Fibroblast of the aortic adventitia (primary cell): ENCODE measurements around the gene CASP6. TPM values are rescaled to one million over a fixed set of nuclear protein-coding genes. Genes with fewer than 3 reads are reported as not detected.
"Not testable (repeated sequence)": the region's sequence is repeated elsewhere in the genome, so short reads cannot be mapped to it uniquely, and the experiment has no call there.

Source experiments
- DNase-seq: peaks from one replicate; pipeline ENCODE4 v3.0.0-alpha.2; 2010; ENCODE audit warnings: low read depth
- H3K4me3 ChIP-seq: 2 replicates; pipeline ENCODE4 v1.5.1; 2011; ENCODE audit warnings: low read depth, mild to moderate bottlenecking, control low read depth, low read length, moderate library complexity
- CTCF ChIP-seq: IDR thresholded peaks from 2 replicates; pipeline ENCODE4 v1.5.1; 2011; ENCODE audit warnings: mild to moderate bottlenecking, low read length, control low read depth, inconsistent platforms; ENCODE audit not compliant: insufficient read depth
- total RNA-seq: library from RNA; depleted of rRNA; stranded (reverse); fragments of >200 nt; gene quantifications from 2 replicates; pipeline ENCODE4 v1.2.3, GENCODE V29; 2012; ENCODE audit warnings: low replicate concordance

CASP6 gene
- total RNA-seq, 1 donor, result 20.4 TPM

DNA sequence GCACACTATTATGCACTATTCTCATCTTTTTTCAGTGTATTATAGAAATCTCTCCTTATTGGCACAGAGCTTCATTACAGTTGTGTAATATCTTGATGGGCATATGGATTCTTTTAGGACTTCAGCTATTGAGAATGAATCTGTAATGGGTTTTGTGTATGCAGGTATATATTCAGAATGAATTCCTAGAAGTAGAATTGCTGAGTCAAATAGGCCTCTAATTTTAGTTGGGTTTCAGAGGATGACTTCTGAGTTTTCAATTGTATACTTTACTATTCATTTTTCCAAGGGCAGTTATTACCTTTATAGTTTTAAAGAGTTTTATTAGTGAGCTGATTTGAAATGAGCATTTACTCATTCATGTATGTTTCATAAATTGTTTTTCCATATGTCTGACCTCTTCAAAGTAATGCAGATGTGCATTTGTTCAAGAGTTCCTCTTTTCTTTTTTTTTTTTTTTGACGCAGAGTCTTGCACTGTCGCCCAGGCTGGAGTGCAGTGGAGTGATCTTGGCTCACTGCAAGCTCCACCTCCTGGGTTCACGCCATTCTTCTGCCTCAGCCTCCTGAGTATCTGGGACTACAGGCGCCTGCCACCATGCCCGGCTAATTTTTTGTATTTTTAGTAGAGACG, 19.5 kb downstream of the CASP6 start:
- DNase-seq, result no peak
- H3K4me3 ChIP-seq, result no peak overlapping the region
- TF ChIP-seq CTCF, result no peak

DNA sequence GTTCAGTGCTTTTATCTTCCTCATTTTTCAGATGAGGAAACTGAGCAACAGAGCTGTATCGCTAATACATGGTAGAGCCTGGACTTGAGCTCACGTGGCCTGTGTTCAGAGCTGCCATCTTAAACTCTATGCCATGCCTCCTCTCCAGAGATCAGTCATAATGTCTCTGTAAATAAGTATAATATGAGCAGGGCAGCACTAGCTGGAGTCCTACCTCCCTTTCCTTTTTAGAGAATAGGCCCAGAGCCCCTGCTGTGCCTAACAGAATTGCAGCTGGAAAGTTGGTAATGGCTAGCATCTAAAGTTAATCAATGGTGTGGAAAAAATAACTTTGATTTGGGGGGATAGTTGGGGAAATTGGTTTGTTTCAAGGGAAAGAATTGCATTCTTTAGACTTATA, 20.4 kb downstream of the CASP6 start:
- no peak for TF ChIP-seq CTCF
- DNase-seq, result no peak
- no peak overlapping the region for H3K4me3 ChIP-seq

DNA sequence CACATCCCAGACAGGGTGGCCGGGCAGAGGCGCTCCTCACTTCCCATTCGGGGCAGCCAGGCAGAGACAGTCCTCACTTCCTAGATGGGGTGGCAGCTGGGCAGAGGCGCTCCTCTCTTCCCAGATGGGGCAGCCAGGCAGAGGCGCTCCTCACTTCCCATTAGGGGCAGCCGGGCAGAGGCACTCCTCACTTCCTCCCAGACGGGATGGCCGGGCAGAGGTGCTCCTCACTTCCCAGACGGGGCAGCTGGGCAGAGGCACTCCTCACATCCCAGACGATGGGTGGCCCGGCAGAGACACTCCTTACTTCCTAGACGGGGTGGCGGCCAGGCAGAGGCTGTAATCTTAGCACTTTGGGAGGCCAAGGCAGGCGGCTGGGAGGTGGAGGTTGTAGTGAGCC, 24.3 kb downstream of the CASP6 start:
- DNase-seq, H3K4me3 ChIP-seq: not testable (repeated sequence)

- DNase-seq, H3K4me3 ChIP-seq: not testable (repeated sequence)
Measured at GRCh38 chr4:109678472-109678871, 24.8 kb downstream of the CASP6 start.

- DNase-seq, result no peak
- no peak for TF ChIP-seq CTCF
- no peak overlapping the region for H3K4me3 ChIP-seq
Measured at GRCh38 chr4:109676886-109677285, 26.4 kb downstream of the CASP6 start.

GRCh38 chr4:109675843-109676242, 27.4 kb downstream of the CASP6 start:
- no peak for TF ChIP-seq CTCF
- no peak for DNase-seq
- H3K4me3 ChIP-seq, result no peak overlapping the region

- no peak for DNase-seq
- no peak for TF ChIP-seq CTCF
- H3K4me3 ChIP-seq, result no peak overlapping the region
Measured at GRCh38 chr4:109675181-109675580, 28.1 kb downstream of the CASP6 start.

GRCh38 chr4:109673303-109673702, 29.9 kb downstream of the CASP6 start:
- DNase-seq, result no peak
- TF ChIP-seq CTCF, result no peak
- H3K4me3 ChIP-seq, result no peak overlapping the region
